B cell (primary cell): ENCODE measurements around the gene ZNF423.

Experiments used
- CTCF ChIP-seq: fragments of 200-600 bp; IDR thresholded peaks from one replicate; pipeline ENCODE4 v1.8.0; 2022; ENCODE audit warnings: antibody characterized with exemption, mild to moderate bottlenecking
- EZH2 ChIP-seq: IDR thresholded peaks from 2 replicates; pipeline ENCODE4 v1.6.1; 2012; ENCODE audit warnings: borderline replicate concordance, low read depth, mild to moderate bottlenecking, moderate library complexity, low read length; ENCODE audit not compliant: insufficient read depth, poor library complexity, severe bottlenecking

DNA sequence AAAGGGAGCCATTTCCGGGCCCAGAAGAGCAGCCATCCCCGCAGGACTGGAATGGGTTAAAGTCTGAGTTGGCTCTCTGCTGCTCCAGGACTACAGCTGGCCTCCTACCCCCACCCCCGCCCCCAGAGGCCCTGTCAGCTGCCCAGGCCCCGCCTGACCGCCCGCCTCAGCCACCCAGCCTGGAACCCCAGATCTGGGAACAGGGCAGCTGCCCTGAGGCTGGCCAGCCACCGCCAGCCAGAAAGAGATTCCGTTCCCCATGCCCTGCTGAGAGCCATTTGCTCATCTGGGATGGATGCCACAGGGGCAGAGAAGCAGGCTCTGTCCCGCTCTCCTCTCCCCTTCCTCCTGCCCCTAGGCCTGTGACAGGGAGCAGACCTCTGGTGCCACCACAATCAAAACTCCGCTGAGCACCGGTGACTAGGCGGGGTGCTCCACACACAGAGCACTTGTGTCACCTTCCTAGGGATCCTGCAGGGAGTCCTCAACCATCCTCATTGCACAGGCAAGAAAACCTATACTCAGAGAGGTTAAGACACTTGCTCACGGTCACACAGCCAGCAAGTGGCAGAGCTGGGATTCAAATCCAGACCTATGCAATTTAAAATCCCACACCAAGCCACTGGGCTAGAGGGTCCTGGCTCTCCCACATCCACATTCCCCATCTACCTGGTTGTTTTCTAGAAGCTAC is 44.1 kb downstream of the ZNF423 start:
- TF ChIP-seq CTCF: no peak
- no peak for TF ChIP-seq EZH2
